ENCODE results near the gene ELAPOR1. TPM values are rescaled to one million over a fixed set of nuclear protein-coding genes. Genes with fewer than 3 reads are reported as not detected.

ELAPOR1 gene
- total RNA-seq, 1 donor from 2014 or later = 1.2 TPM

DNA sequence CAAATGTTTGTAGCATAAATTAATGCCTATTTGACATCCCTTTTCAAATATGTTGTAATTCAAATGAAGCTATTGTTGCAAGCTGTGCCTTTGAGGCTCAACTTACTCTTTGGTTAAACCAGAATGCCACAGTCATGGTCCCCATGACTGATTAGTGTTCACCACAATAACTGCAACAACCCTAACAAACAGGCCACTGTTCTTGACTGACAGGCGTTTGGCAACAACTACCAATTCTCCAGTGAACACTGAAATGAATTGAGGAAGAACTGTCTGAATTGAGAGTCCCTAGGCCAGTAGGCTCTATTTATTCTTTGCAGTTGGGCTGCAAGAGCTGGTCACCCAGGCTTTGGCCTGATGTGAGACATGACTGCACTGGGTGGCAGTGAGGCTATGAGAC, 30.0 kb upstream of the ELAPOR1 start:
- no peaks in the 10 kb centered on the region for H3K27me3 ChIP-seq (ENCODE audit: insufficient read depth, low read length)
- peaks cover 3% of the 10 kb centered on the region for H3K4me1 ChIP-seq (ENCODE audit: insufficient read depth, low read length)
- DNase-seq (ENCODE audit: low read depth) = no peak
- H3K79me2 ChIP-seq (ENCODE audit: insufficient read depth, low read length) = no peaks in the 10 kb centered on the region
- no peaks in the 10 kb centered on the region for H4K20me1 ChIP-seq (ENCODE audit: insufficient read depth, low read length)
- peaks cover 10% of the 10 kb centered on the region for H3K4me1 Mint-ChIP-seq (ENCODE audit: low read depth, unreplicated experiment)
- no peaks in the 10 kb centered on the region for H3K9me3 ChIP-seq (ENCODE audit: insufficient read depth, low read depth, low read length)
- no peak overlapping the region for H3K27ac ChIP-seq (ENCODE audit: low read depth, low read length)
- H3K4me3 ChIP-seq (ENCODE audit: insufficient read depth, low read depth, low read length) = no peak overlapping the region
- H3K4me2 ChIP-seq (ENCODE audit: low read length) = no peak overlapping the region
- peak overlapping the region; percentile 72 for H3K27ac Mint-ChIP-seq (ENCODE audit: unreplicated experiment)
- no peak overlapping the region for H3K4me3 Mint-ChIP-seq (ENCODE audit: unreplicated experiment)
- no peaks in the 10 kb centered on the region for H3K9me3 Mint-ChIP-seq (ENCODE audit: unreplicated experiment)
- H2AFZ ChIP-seq (ENCODE audit: low read depth, low read length) = no peak overlapping the region
- no peaks in the 10 kb centered on the region for H3K36me3 Mint-ChIP-seq (ENCODE audit: low read depth, unreplicated experiment)
- TF ChIP-seq EZH2 (IDR thresholded peaks at IDR 0.05; ENCODE audit: insufficient read depth, low read length) = no peak
- TF ChIP-seq, protein P1, sequence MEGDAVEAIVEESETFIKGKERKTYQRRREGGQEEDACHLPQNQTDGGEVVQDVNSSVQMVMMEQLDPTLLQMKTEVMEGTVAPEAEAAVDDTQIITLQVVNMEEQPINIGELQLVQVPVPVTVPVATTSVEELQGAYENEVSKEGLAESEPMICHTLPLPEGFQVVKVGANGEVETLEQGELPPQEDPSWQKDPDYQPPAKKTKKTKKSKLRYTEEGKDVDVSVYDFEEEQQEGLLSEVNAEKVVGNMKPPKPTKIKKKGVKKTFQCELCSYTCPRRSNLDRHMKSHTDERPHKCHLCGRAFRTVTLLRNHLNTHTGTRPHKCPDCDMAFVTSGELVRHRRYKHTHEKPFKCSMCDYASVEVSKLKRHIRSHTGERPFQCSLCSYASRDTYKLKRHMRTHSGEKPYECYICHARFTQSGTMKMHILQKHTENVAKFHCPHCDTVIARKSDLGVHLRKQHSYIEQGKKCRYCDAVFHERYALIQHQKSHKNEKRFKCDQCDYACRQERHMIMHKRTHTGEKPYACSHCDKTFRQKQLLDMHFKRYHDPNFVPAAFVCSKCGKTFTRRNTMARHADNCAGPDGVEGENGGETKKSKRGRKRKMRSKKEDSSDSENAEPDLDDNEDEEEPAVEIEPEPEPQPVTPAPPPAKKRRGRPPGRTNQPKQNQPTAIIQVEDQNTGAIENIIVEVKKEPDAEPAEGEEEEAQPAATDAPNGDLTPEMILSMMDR (IDR thresholded peaks at IDR 0.05; ENCODE audit: insufficient read depth, low read depth, low read length) = no peak
- no peaks in the 10 kb centered on the region for H3K27me3 Mint-ChIP-seq (ENCODE audit: low read depth, unreplicated experiment)
- FAIRE-seq = no peak
- H3K36me3 ChIP-seq (ENCODE audit: insufficient read depth, low read length) = no peaks in the 10 kb centered on the region
- no peak overlapping the region for H3K9ac ChIP-seq (ENCODE audit: low read length)

DNA sequence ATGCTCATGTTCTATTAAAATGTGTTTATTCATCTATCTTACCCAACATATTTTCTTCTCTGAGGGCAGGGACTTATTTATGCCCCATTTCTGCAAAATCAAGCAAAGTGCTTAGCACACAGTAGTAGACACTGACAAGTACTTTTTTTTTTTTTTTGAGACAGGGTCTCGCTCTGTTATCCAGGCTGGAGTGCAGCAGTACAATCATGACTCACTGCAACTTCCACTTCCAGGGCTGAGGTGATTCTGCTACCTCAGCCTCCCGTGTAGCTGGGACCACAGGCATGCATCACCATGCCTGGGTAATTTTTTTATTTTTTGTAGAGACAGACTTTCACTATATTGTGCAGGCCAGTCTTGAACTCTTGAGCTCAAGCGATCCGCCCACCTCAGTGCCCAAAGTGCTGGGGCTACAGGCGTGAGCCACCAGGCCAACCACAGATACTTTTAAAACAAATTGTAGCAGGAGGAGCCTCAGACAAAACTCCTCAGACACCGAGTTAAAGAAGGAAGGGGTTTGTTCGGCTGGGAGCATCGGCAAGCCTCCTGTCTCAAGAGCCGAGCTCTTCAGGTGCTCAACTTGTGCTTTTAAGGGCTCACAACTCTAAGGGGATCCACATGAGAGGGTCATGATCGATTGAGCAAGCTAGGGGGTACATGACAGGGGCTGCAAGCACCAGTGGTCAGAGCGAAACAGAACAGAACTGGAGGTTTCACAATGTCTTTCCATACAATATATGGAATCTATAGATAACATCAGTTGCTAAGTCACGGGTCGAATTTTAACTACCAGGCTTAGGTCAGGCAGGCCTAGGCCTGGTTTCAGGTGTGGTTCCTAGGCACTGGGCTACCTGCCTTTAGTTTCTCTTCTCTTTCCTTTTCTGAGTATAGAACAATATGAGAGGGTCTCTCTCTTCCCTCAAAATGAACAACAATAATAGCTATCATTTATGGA, 29.1 kb upstream of the ELAPOR1 start:
- Mint-ChIP-seq H3K36me3 (ENCODE audit: low read depth, unreplicated experiment) (no peaks in the 10 kb centered on the region), H3K9me3 (ENCODE audit: unreplicated experiment) (peaks cover 6% of the 10 kb centered on the region), H3K27me3 (ENCODE audit: low read depth, unreplicated experiment) (no peaks in the 10 kb centered on the region), H3K27ac (ENCODE audit: unreplicated experiment) (peak overlapping the region; percentile 72), H3K4me1 (ENCODE audit: low read depth, unreplicated experiment) (peaks cover 10% of the 10 kb centered on the region), H3K4me3 (ENCODE audit: unreplicated experiment) (no peak overlapping the region)
- DNase-seq (ENCODE audit: low read depth) = peak; percentile 63
- no peaks in the 10 kb centered on the region for H3K27me3 ChIP-seq (ENCODE audit: insufficient read depth, low read length)
- H3K36me3 ChIP-seq (ENCODE audit: insufficient read depth, low read length) = no peaks in the 10 kb centered on the region
- no peak for TF ChIP-seq EZH2 (IDR thresholded peaks at IDR 0.05; ENCODE audit: insufficient read depth, low read length)
- TF ChIP-seq, protein P1 (IDR thresholded peaks at IDR 0.05; ENCODE audit: insufficient read depth, low read depth, low read length) = no peak
- H3K9ac ChIP-seq (ENCODE audit: low read length) = no peak overlapping the region
- H2AFZ ChIP-seq (ENCODE audit: low read depth, low read length) = no peak overlapping the region
- H3K4me2 ChIP-seq (ENCODE audit: low read length) = peak overlapping the region; percentile 34
- H3K4me3 ChIP-seq (ENCODE audit: insufficient read depth, low read depth, low read length) = no peak overlapping the region
- no peak for FAIRE-seq
- H3K4me1 ChIP-seq (ENCODE audit: insufficient read depth, low read length) = peaks cover 7% of the 10 kb centered on the region
- H3K9me3 ChIP-seq (ENCODE audit: insufficient read depth, low read depth, low read length) = no peaks in the 10 kb centered on the region
- no peaks in the 10 kb centered on the region for H4K20me1 ChIP-seq (ENCODE audit: insufficient read depth, low read length)
- H3K27ac ChIP-seq (ENCODE audit: low read depth, low read length) = no peak overlapping the region
- peaks cover 4% of the 10 kb centered on the region for H3K79me2 ChIP-seq (ENCODE audit: insufficient read depth, low read length)
